ENCODE results near the gene GPR87. TPM values are rescaled to one million over a fixed set of nuclear protein-coding genes. Genes with fewer than 3 reads are reported as not detected.

The GPR87 gene, protein sequence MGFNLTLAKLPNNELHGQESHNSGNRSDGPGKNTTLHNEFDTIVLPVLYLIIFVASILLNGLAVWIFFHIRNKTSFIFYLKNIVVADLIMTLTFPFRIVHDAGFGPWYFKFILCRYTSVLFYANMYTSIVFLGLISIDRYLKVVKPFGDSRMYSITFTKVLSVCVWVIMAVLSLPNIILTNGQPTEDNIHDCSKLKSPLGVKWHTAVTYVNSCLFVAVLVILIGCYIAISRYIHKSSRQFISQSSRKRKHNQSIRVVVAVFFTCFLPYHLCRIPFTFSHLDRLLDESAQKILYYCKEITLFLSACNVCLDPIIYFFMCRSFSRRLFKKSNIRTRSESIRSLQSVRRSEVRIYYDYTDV
- total RNA-seq (2022; extraction: Qiagen RNA extraction; ENCODE audit: low read depth) = 1.1 to 1.5 TPM (median 1.3 TPM) in 5 replicates

GRCh38 chr3:151316267-151316991, at the start of gene GPR87:
Gene GPR87, minus strand, starts transcription at chr3:151316820. Its CDS starts 16,720 bp downstream, at chr3:151300100.

DNA sequence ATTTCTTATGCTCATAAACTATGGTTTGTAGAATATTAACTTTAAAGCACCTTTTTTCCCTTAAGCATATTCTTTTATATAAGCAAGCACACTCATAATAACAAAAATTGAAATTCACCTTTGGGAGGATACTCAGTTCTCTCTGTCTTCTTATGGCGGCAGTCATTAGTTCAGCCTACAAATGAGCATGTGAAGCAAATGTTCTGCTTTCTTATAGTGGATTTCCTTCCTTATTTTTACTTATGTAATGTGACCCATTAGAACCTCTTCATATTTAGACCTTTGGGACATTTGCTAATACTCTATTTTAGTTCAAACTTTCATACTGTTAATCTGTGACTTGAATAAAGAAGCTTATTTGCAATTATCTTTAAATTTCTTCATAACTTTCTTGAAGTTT, 12.7 kb upstream of the GPR87 start, which contains the start of gene P2RY13:
Gene P2RY13 (minus strand): TSS at position 187 of the 400 bp plus-strand sequence. CDS start 21 bp downstream, at position 166.

GRCh38 chr3:151278230-151278629, 38.4 kb downstream of the GPR87 start, which contains the start of gene P2RY14:
Gene P2RY14, minus strand, starts transcription at chr3:151278542. Its CDS starts 64,226 bp downstream, at chr3:151214316.

Other genes starting within 250 kb of the GPR87 start
- gene MED12L, start 231.2 kb downstream of the GPR87 start, total RNA-seq (2022; extraction: Qiagen RNA extraction; ENCODE audit: low read depth) = 0.30 to 0.72 TPM (median 0.60 TPM) in 5 replicates
- not detected in 5 replicates for gene GPR171, start 113.6 kb downstream of the GPR87 start, total RNA-seq (2022; extraction: Qiagen RNA extraction; ENCODE audit: low read depth)
- not detected in 5 replicates for gene P2RY14, start 38.3 kb downstream of the GPR87 start, total RNA-seq (2022; extraction: Qiagen RNA extraction; ENCODE audit: low read depth)
- not detected in 5 replicates for gene P2RY13, start 12.7 kb upstream of the GPR87 start, total RNA-seq (2022; extraction: Qiagen RNA extraction; ENCODE audit: low read depth)
- not detected in 5 replicates for gene P2RY12, start 67.9 kb upstream of the GPR87 start, total RNA-seq (2022; extraction: Qiagen RNA extraction; ENCODE audit: low read depth)
- gene IGSF10, start 144.2 kb upstream of the GPR87 start, total RNA-seq (2022; extraction: Qiagen RNA extraction; ENCODE audit: low read depth) = 0.53 to 0.81 TPM (median 0.76 TPM) in 5 replicates

Data from A549 treated with DMSO at 1 μM for 4 hours (cell line).